Stimulated activated CD4-positive, alpha-beta T cell treated with anti-CD3 and anti-CD28 coated beads, Interleukin-4, amount 100 ng/mL, for 24 hours (primary cell): ENCODE measurements around the gene SLC5A7.

Experiments used
- DNase-seq: peaks from one replicate; pipeline ENCODE4 v3.0.0-alpha.2; 2020

SLC5A7 gene

GRCh38 chr2:107986278-107987217, at the start of gene SLC5A7:
SLC5A7 (plus strand) TSS chr2:107986524; CDS start chr2:107988156, 1,632 bp downstream.
- no peak for DNase-seq

GRCh38 chr2:107961395-107961794, 24.9 kb upstream of the SLC5A7 start:
- DNase-seq = no peak

DNA sequence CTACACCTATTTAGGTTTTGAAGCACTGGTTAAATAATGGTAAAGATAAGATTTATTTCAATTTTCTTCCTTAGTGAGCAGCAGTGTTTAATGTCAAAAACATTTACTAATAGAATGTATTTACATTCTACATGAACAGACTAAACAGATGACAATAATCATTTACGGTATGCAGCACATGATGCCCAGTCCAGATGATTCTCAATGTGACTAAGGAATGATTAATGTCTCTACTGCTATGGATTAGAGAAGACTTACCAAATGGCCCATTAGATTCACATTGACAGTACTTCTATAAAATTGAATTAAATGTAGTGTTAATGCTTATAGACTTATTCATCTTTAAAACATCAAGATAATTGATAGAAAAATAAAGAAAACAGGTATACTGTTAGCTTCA, 22.1 kb upstream of the SLC5A7 start:
- no peak for DNase-seq

DNA sequence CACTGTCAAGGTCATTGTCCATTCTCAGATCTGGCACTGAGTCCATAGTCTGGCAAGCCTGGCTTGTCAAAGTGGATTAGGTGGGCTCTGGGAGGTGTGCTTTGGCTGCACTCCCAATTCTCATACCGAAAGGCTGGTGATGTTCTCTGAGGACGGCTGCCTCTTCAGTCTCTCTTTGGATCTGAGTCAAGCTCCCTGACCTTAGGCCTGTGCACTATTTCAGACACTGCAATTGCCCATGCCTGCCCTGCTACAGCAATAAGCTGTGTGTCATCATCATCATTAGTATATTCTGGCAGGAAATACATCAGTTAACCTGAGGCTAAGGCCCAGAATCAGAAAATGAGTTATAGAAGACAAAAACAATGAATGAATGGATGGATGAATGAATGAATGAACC, 1.6 kb upstream of the SLC5A7 start:
- DNase-seq = no peak

- DNase-seq = no peak
Observed at GRCh38 chr2:107988108-107988507, 1.8 kb downstream of the SLC5A7 start.

DNA sequence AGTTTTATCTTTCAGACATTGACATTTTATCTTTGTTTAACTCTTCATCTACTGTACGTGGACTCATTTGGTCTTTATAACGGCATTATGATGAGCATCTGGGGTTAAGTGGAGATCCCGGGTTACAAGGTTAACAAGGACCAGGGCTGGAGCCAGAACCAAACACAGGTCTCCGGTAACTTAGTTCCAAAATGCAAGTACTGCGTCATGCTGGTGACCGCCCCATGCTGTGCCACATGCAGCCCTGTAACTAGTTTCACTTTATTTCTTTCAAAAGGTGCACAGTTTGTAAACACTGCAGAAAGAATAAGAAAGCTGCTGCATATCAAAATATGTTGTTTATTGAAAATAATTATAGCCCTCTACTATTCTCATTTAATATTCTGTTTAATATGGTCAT, 3.1 kb downstream of the SLC5A7 start:
- no peak for DNase-seq

DNA sequence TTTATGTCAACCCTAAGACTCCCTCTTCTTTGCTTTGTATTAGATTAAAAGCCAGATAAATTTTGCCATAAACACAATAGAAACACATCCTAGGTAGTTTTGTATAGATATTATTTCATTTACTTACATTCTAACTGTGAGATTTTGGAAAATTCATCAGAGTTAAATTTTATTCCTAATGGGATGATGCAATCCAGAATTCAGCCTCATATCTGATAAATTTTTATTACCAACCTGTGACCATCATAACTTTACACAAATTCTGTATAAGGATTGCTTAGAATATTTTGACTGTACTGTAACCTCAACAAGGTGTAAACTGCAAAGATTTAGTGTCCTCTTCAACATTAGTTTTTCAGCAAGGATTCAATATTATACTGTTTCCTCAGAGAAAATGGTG, 4.4 kb downstream of the SLC5A7 start:
- DNase-seq = no peak

GRCh38 chr2:107992069-107992468, 5.7 kb downstream of the SLC5A7 start:
- DNase-seq = no peak

GRCh38 chr2:107999158-107999557, 12.8 kb downstream of the SLC5A7 start:
- DNase-seq = no peak

DNA sequence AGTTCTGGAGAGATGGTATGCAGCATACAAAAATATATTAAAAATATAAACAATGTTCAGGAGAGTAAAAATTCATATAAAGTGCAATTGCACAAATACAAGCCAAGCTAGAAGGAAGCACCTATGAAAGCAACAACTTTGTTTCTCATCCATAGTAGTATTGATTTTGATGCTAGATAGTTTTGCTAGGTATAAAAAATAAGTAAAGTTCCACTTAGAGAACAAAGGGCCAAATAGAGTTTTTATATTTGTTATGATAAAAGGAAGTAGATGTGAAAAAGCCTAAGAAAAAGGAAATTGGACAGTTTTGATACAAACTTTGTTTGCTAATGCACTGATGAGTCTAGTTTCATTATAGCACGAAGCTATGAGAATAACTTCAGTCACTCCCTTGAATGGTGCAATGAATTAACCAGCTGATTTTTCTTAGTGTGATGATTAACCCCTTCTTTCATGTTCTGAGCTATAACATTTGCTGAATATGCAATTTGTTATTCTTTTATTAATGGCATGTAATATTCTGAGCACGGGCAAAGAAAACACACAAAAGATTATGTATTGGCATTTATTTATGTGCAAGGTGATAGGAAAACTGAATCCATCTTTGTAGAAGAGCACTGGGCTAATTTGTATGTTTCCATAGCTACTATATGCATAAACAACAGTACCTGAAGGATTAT, 24.7 kb downstream of the SLC5A7 start:
- DNase-seq = no peak

- DNase-seq = no peak
Observed at GRCh38 chr2:108013305-108013704, 27.0 kb downstream of the SLC5A7 start.

DNA sequence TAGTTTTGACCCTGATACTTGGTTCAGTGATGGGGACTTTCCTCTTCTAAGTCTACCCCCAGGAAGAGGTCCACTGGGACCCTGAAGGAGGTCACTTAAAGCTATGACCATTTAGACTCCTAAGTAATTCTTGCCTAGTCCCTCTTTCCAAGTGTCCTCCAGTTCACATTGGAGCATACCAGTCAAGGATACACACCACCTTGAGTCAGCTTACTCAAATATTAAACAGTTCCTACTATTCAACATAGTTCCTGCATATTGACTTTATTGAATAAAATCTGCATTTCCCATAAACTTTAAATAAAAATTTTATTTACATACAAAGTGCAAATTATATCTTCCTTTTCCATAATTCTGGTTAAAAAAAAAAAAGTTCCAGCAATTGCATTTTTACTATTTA, 36.3 kb downstream of the SLC5A7 start:
- no peak for DNase-seq

- DNase-seq = no peak
Observed at GRCh38 chr2:108023776-108024175, 37.5 kb downstream of the SLC5A7 start.

DNA sequence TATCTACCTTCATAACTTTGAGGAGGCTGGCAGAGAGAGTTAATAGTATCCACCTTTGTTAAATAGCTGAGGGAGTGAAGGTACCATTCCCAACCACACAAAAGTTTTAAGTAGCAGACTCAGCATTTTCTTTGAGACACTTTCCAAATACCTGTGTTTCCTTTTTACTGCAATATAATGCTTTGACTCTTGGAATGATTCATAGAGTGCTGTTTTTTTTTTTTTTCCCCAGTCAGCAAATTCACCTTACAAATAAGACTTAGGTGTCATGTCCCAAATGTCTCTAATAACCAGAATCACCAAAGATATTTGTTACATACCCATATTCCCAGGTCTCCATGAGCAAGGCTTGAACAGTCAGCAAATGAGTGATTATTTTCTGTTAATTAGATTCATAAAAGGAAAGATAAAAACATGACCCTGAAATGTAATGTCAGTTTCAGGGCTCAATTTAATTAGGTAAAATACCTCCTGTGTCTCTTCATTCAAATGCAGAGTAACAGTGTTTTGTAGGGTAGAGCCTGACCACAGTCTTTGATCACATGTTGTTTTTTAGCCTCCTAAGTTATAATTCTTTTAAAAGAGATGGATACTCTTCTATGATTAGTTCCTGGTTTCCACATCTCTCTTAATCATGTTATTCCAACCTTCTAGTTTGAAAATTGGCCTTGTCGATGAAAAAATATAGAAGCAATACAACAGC, 39.9 kb downstream of the SLC5A7 start:
- no peak for DNase-seq

DNA sequence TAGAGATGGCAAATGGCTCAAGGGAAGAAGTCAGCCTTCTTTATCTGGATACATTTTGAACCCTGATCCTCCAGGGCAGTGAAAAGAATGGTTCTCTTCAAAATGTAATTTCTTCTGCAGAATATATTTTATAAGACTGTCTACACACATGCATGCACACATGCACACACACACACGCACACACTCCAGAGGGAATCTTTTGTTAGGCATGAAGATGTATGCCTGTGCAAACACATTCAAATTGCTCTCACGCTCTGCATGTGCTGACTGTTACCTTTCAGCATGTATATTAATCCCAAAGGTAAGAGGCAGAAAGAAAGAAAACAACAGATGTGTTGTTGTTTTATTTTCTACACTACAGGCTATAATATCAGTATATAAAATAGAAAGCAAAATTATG, 43.2 kb downstream of the SLC5A7 start:
- DNase-seq = no peak

GRCh38 chr2:108029912-108030311, 43.6 kb downstream of the SLC5A7 start:
- DNase-seq = no peak

DNA sequence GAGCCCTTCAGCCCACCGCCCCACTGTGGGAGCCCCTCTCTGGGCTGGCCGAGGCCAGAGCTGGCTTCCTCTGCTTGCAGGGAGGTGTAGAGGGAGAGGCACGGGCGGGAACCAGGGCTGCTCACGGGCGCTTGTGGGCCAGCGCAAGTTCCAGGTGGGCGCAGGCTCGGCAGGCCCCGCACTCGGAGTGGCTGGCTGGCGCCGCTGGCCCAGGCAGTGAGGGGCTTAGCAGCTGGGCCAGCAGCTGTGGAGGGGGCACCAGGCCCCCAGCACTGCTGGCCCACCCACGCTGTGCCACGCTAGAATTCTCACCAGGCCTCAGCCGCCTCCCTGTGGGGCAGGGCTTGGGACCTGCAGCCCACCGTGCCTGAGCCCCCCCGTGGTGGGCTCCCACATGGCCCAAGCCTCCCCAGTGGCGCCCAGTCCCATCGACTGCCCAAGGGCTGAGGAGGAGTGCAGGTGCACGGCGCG, 45.2 kb downstream of the SLC5A7 start:
- no peak for DNase-seq

DNA sequence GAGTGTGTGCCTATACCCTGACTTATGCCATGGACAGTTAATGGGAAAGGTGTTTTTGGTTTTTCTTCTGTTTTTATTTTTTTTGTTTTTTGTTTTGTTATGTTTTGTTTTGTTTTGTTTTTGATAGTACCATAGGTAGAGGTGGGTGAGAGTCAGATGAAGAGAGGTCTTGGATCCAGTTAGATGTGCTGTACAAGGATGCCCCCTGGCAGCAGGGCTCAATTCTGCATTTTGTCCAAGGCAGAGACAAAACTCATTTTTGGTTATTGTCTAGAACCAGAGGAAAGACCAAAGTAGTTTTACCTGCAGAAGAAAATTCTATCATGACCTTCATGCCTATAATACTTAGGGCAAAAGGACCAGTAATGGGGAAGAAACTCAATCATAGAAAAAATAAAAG, 48.5 kb downstream of the SLC5A7 start:
- DNase-seq = no peak

- no peak for DNase-seq
Observed at GRCh38 chr2:108048752-108049151, 62.4 kb downstream of the SLC5A7 start.

DNA sequence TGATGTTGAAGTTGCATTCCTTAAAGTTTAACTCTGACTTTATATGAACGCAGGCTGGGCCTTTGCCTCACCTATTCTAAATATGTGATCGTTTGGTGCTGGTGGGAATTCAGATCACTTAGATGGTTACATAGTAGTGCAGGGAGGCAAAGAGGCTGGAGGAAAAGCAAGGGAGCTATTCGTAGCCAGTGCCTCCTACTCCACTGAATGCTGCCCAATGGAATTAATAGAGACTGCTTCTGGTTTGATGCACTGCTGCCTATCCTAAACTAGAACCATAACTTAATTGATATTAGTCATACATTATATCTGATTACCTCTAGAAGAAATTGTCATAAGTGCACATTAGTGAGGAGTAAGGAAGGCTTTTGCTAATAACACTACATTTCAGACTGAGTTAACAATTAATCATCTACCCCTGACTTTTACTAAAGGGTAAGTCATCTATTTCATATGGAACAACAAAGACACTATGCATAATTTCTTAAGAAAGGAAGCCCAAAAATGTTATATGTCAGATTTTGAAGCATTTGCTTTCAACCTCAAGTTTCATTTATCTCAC, 72.3 kb downstream of the SLC5A7 start:
- no peak for DNase-seq

DNA sequence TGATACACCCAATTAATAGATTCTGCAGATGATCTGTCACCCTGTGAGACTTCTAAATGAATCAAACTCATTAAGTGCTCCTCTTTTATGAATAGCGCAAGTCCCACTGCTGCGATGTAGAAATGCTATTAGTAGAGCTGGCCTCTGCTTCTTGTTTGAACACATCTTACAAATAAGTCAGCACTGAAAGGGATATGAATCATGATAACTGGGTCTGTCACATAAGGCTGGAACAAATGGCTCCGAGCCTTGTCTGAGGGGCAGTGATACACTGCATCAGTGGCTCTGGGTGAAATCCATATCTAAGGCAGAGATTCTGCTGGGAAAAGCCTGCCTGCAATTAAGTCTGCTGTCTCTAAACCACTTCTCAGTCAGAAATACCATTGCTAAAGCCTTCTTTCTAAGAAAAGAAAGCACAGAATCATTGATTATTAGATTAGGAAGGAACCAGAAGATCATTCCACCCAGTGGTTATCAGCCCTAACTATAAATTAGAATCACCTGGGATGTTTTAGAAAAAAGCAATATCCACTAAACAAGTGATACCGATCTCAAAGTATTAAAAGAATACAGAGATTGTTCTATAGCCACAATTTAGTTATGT, 75.2 kb downstream of the SLC5A7 start:
- no peak for DNase-seq
